HFFc6 (cell line): ENCODE data around the gene BCR. TPM values are rescaled to one million over a fixed set of nuclear protein-coding genes. Genes with fewer than 3 reads are reported as not detected.

Experiments used
- DNase-seq: peaks from one replicate; pipeline ENCODE4 v3.0.0-alpha.2; 2018
- H3K27ac Mint-ChIP-seq: 2 replicates; pipeline ENCODE4 v1.8.0; 2020; ENCODE audit warnings: mild to moderate bottlenecking, mixed read lengths
- H3K27me3 Mint-ChIP-seq: 2 replicates; pipeline ENCODE4 v1.8.0; 2021; ENCODE audit warnings: mild to moderate bottlenecking, moderate library complexity, mixed read lengths; ENCODE audit not compliant: insufficient read depth
- H3K36me3 Mint-ChIP-seq: 2 replicates; pipeline ENCODE4 v1.8.0; 2021; ENCODE audit warnings: low read depth, mixed read lengths
- H3K4me1 Mint-ChIP-seq: 2 replicates; pipeline ENCODE4 v1.8.0; 2020; ENCODE audit warnings: low read depth, mixed read lengths
- H3K4me3 Mint-ChIP-seq: 2 replicates; pipeline ENCODE4 v1.8.0; 2020; ENCODE audit warnings: mild to moderate bottlenecking, moderate library complexity, mixed read lengths
- H3K9me3 Mint-ChIP-seq: 2 replicates; pipeline ENCODE4 v1.8.0; 2020; ENCODE audit warnings: mild to moderate bottlenecking, mixed read lengths
- total RNA-seq, 6 experiments: library from RNA; stranded (reverse); fragmentation: NEBNext Ultra II Directional; extraction: Animal tissue kit (Norgen Biotek cat#: 25700); gene quantifications; 2 replicates in 1 of 6; 3 replicates in 5 of 6; pipeline ENCODE4 v1.2.3, GENCODE V29; 2021
- TF ChIP-seq, protein P1 (sequence below): fragments of 200-600 bp; sonication (generic); IDR thresholded peaks from 2 replicates; pipeline ENCODE4 v1.5.0; 2021; ENCODE audit warnings: antibody characterized with exemption, mild to moderate bottlenecking

Gene BCR
- total RNA-seq, 6 experiments from 2014 or later, result 28.0 to 41.3 (median 31.3) TPM

DNA sequence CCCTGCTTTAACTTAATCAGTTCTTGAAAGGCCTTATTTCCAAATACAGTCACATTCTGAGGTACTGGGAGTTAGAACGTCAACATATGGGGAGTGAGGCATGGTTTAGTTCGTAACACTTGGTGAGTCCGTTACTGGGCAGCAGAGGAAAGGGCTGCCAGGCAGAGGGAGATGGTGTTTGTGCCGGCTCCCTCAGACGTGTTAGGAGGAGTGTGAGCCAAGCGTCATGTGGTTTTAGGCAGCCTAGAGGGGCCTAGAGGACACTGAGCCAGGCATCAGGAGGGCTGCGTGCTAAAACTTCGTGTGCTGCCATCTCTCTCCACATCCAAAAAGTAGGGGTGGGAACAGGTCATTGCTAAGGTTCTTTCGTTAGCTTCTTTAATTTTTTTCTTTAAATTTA lies 10.2 kb downstream of the BCR start:
- TF ChIP-seq, protein P1, sequence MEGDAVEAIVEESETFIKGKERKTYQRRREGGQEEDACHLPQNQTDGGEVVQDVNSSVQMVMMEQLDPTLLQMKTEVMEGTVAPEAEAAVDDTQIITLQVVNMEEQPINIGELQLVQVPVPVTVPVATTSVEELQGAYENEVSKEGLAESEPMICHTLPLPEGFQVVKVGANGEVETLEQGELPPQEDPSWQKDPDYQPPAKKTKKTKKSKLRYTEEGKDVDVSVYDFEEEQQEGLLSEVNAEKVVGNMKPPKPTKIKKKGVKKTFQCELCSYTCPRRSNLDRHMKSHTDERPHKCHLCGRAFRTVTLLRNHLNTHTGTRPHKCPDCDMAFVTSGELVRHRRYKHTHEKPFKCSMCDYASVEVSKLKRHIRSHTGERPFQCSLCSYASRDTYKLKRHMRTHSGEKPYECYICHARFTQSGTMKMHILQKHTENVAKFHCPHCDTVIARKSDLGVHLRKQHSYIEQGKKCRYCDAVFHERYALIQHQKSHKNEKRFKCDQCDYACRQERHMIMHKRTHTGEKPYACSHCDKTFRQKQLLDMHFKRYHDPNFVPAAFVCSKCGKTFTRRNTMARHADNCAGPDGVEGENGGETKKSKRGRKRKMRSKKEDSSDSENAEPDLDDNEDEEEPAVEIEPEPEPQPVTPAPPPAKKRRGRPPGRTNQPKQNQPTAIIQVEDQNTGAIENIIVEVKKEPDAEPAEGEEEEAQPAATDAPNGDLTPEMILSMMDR, result no peak
- no peak for DNase-seq
- Mint-ChIP-seq H3K27me3 (no peaks in the 10 kb centered on the region), H3K4me1 (peaks cover 32% of the 10 kb centered on the region), H3K9me3 (no peaks in the 10 kb centered on the region), H3K4me3 (no peak overlapping the region), H3K27ac (no peak overlapping the region), H3K36me3 (peaks cover 6% of the 10 kb centered on the region)

DNA sequence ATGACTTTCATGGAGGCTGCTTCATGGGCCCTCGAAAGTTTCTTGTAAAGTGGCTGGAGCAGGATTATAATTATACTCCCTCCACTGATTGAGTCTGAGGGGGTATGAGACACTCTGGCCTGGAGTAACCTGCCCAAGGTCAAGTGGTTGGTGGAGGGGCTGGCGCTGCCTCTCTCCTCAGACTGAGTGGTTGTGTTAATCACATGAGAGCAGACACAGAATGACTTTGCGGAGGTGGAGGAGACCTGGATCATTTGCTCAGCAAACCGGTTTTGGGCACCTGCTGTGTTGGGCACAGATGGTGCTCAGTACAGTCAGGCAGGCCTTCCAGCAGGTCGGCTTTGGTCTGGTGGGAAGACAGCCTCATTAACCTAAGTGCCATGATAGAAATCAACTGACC lies 11.8 kb downstream of the BCR start:
- no peak for DNase-seq
- Mint-ChIP-seq H3K9me3 (no peaks in the 10 kb centered on the region), H3K4me3 (no peak overlapping the region), H3K4me1 (peaks cover 23% of the 10 kb centered on the region), H3K36me3 (peaks cover 6% of the 10 kb centered on the region; the same call in 1 of the 2 replicates), H3K27me3 (no peaks in the 10 kb centered on the region), H3K27ac (no peak overlapping the region)
- TF ChIP-seq, protein P1, result no peak

DNA sequence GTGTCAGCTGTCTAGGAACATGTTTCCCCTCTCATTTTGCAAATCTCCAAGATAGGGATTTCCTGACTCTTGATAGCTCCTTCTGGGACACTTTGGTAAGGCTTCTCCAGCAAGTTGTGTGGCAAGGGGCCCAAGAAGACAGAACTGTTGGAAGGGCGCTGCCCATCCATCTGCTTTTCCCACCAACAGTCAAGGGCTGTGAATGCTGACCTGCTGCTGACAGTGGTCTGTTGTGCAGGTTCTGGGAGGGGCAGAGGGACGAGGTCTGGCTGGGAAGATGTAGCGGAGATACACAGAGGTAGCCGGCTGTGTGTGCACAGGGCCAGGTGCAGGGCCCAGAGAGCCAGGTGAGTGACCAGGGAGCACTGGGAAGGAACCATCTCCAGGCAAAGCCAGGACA lies 12.2 kb downstream of the BCR start:
- Mint-ChIP-seq H3K36me3 (peaks cover 5% of the 10 kb centered on the region), H3K9me3 (no peaks in the 10 kb centered on the region), H3K4me3 (no peak overlapping the region), H3K27ac (no peak overlapping the region), H3K4me1 (peaks cover 19% of the 10 kb centered on the region), H3K27me3 (no peaks in the 10 kb centered on the region; the same call in 1 of the 2 replicates)
- TF ChIP-seq, protein P1, result no peak
- no peak for DNase-seq

DNA sequence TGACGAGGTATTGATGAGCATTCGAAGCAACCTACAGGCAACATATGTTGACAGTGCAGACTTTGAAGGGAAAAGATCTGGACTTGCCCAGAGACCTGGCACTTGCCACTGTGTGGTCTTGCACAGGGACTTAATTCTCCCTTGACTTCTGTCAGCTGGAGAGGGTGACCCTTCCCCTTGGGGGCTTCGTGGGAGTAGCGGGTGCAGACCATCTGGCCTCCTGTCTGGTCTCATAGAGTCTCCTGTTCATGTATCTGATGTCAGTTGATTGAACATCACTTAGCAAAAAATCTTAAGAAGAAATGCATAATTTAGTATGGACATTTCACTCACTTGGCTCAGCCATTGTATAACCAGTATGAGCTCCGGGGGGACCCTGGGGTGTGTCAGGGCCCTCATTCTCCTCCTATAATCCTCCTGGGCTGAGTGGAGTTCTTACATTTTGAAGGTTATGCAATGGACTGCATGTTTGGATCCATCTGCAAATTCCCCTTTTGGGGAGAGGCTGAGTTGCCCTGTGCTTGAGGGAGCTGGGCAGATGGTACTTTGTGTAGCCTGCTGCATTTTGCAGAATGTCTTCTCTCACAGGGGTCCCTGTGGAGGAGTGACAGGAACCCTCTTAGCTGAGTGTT lies 13.0 kb downstream of the BCR start:
- Mint-ChIP-seq H3K9me3 (no peaks in the 10 kb centered on the region), H3K27me3 (no peaks in the 10 kb centered on the region; the same call in 1 of the 2 replicates), H3K27ac (no peak overlapping the region)

DNA sequence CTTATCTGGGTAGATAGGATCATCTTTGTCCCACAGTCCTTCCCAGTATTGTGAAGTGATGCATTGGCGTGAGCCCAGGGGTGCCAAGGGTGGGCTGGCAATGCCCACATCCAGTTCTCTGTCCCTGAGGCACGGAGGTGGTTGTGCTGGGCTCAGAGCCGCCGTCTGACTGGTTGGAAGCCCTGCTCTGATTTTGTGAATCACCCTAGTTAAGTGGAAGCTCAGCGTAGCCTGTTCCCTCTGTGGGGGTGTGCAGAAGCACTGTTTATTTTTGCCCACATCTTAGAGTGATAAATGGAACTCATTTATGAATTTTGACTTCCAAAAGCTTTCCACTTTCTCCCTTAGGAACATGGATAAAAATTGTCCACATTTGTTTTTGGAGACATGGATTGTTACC lies 13.6 kb downstream of the BCR start:
- Mint-ChIP-seq H3K36me3 (no peaks in the 10 kb centered on the region; the same call in none of the 2 replicates), H3K27me3 (no peaks in the 10 kb centered on the region; the same call in 1 of the 2 replicates), H3K4me3 (no peak overlapping the region), H3K4me1 (peaks cover 9% of the 10 kb centered on the region), H3K9me3 (no peaks in the 10 kb centered on the region), H3K27ac (no peak overlapping the region)
- TF ChIP-seq, protein P1, result no peak
- DNase-seq, result no peak

More for the DNA sequence above, 13.0 kb downstream of the BCR start:
- Mint-ChIP-seq H3K4me1 (peaks cover 12% of the 10 kb centered on the region), H3K4me3 (no peak overlapping the region), H3K36me3 (no peaks in the 10 kb centered on the region; the same call in none of the 2 replicates)
- TF ChIP-seq, protein P1, result no peak
- no peak for DNase-seq
